ENCODE data around the gene FGD6. TPM values are rescaled to one million over a fixed set of nuclear protein-coding genes. Genes with fewer than 3 reads are reported as not detected.

FGD6 gene
- total RNA-seq, 1 experiment from 2014 or later: 18.2 TPM

DNA sequence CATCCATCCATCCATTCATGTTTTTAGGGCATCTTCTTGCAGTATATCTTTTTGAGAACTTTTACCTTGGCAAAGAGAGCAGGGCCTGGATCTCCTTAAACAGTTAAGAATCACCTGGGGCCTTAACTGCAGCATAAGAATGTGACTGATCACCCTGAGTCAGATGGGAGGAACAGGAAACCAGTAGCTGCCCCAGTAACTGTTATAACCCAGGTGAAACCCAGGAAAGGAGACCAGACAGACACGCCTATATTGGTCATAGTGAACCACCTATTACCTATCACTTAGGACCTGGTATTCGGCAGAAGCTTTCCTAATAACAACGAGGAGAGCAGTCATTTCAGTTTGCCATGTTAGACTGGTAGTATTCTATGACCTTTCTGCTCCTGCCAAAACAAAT, 100.5 kb downstream of the FGD6 start:
- Histone ChIP-seq H3K36me3 (ENCODE audit: control insufficient read depth in 1 of 2, insufficient read depth in 2 of 2, low read length in 2 of 2) (peaks cover 0 to 6% of the 10 kb centered on the region in 2 experiments; a peak in 1 of 4 replicates), H3K4me2 (ENCODE audit: low read length) (peak overlapping the region; percentile 56), H3K79me2 (ENCODE audit: insufficient read depth, low read length) (no peaks in the 10 kb centered on the region), H3K4me1 (ENCODE audit: control insufficient read depth in 1 of 2, insufficient read depth in 2 of 2, low read length in 2 of 2) (peaks cover 9 to 49% of the 10 kb centered on the region in 2 experiments), H3K27ac (ENCODE audit: low read depth, low read length) (peak overlapping the region; percentile 13; the same call in 1 of the 2 replicates), H3K9me3 (ENCODE audit: control insufficient read depth in 1 of 2, insufficient read depth in 1 of 2, low read depth in 1 of 2, low read length in 2 of 2) (no peaks in the 10 kb centered on the region), H3K9ac (ENCODE audit: low read length) (peak overlapping the region; percentile 47), H4K20me1 (ENCODE audit: insufficient read depth) (no peaks in the 10 kb centered on the region), H3K9me2 (ENCODE audit: insufficient read depth) (no peaks in the 10 kb centered on the region), H3K4me3 (replicated peaks in 1 of 2; ENCODE audit: low read depth in 1 of 2, low read length in 2 of 2) (peak overlapping the region in 1 of 2 experiments; percentile 23; a peak in 2 of 4 replicates), H2AFZ (ENCODE audit: low read depth, low read length, poor library complexity, severe bottlenecking) (no peak overlapping the region), H3K27me3 (ENCODE audit: insufficient read depth, low read length) (no peaks in the 10 kb centered on the region)
- ATAC-seq (peak; percentile 89), DNase-seq (ENCODE audit: low read depth, low spot score) (peak; percentile 82)
- ChIA-PET POLR2A (interaction anchor here (0.5 to 1.5 kb wide), 4 partner anchors 31 to 418 kb away, joined by 3 to 6 read pairs (median 6); partner anchors contain the start of genes FGD6 and VEZT), CTCF (interaction anchor here (0.7 to 2.5 kb wide), 15 partner anchors 8 to 458 kb away, joined by 4 to 38 read pairs (median 5); partner anchors contain the start of genes FGD6, NR2C1 and VEZT), RAD21 (ENCODE audit: low non-redundant PET in 1 of 2, low total read pairs in 2 of 2, uncharacterized antibody in 2 of 2, unreplicated experiment in 2 of 2) (interaction anchor here (0.6 to 2.0 kb wide), 7 partner anchors 101 to 418 kb away, joined by 3 to 19 read pairs (median 12); partner anchors contain the start of genes FGD6 (in 2 of the 2) and VEZT (in 2 of the 2))
- TF ChIP-seq EGR1 (IDR thresholded peaks at IDR 0.05; ENCODE audit: low read depth) (no peak), ZFX (IDR thresholded peaks at IDR 0.05) (no peak), POLR2AphosphoS5 (IDR thresholded peaks at IDR 0.05; ENCODE audit: low read depth, low read length) (peak; percentile 41; the same call in 1 of the 2 replicates), RAD21 (IDR thresholded peaks at IDR 0.05; ENCODE audit: low read depth) (no peak), SP1 (IDR thresholded peaks at IDR 0.05; ENCODE audit: low read depth) (peak; percentile 81), TCF7L2 (IDR thresholded peaks at IDR 0.05; ENCODE audit: borderline replicate concordance, extremely low read depth, insufficient read depth, insufficient read length) (no peak), FOSL1 (IDR thresholded peaks at IDR 0.05; ENCODE audit: low read depth) (peak; percentile 75), CBX3 (IDR thresholded peaks at IDR 0.05; ENCODE audit: low read depth) (no peak), YY1 (IDR thresholded peaks at IDR 0.05; ENCODE audit: extremely low read depth, insufficient replicate concordance, low read depth, low read length) (no peak), EZH2phosphoT487 (IDR thresholded peaks at IDR 0.05; ENCODE audit: borderline replicate concordance) (no peak), SIN3A (IDR thresholded peaks at IDR 0.05; ENCODE audit: low read depth) (peak; percentile 64; the same call in 1 of the 2 replicates), ELF1 (IDR thresholded peaks at IDR 0.05; ENCODE audit: borderline replicate concordance, low read depth) (no peak), CEBPB (IDR thresholded peaks at IDR 0.05; ENCODE audit: low read depth) (peak; percentile 58), ZNF274 (IDR thresholded peaks at IDR 0.05; ENCODE audit: low read depth, low read length) (no peak), POLR2A (IDR thresholded peaks at IDR 0.05; ENCODE audit: borderline replicate concordance, extremely low read depth, insufficient read depth, insufficient read length) (no peak), EZH2 (IDR thresholded peaks at IDR 0.05) (no peak), JUND (IDR thresholded peaks at IDR 0.05) (peak; percentile 65)
- TF ChIP-seq, protein P1, sequence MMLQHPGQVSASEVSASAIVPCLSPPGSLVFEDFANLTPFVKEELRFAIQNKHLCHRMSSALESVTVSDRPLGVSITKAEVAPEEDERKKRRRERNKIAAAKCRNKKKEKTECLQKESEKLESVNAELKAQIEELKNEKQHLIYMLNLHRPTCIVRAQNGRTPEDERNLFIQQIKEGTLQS (IDR thresholded peaks at IDR 0.05): no peak
- TF ChIP-seq, protein P2, sequence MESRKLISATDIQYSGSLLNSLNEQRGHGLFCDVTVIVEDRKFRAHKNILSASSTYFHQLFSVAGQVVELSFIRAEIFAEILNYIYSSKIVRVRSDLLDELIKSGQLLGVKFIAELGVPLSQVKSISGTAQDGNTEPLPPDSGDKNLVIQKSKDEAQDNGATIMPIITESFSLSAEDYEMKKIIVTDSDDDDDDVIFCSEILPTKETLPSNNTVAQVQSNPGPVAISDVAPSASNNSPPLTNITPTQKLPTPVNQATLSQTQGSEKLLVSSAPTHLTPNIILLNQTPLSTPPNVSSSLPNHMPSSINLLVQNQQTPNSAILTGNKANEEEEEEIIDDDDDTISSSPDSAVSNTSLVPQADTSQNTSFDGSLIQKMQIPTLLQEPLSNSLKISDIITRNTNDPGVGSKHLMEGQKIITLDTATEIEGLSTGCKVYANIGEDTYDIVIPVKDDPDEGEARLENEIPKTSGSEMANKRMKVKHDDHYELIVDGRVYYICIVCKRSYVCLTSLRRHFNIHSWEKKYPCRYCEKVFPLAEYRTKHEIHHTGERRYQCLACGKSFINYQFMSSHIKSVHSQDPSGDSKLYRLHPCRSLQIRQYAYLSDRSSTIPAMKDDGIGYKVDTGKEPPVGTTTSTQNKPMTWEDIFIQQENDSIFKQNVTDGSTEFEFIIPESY (IDR thresholded peaks at IDR 0.05; ENCODE audit: extremely low read depth, insufficient replicate concordance, low read length): peak; percentile 18
- TF ChIP-seq, protein P3, sequence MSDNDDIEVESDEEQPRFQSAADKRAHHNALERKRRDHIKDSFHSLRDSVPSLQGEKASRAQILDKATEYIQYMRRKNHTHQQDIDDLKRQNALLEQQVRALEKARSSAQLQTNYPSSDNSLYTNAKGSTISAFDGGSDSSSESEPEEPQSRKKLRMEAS (IDR thresholded peaks at IDR 0.05): peak; percentile 42; the same call in 1 of the 2 replicates
- TF ChIP-seq, protein P4, sequence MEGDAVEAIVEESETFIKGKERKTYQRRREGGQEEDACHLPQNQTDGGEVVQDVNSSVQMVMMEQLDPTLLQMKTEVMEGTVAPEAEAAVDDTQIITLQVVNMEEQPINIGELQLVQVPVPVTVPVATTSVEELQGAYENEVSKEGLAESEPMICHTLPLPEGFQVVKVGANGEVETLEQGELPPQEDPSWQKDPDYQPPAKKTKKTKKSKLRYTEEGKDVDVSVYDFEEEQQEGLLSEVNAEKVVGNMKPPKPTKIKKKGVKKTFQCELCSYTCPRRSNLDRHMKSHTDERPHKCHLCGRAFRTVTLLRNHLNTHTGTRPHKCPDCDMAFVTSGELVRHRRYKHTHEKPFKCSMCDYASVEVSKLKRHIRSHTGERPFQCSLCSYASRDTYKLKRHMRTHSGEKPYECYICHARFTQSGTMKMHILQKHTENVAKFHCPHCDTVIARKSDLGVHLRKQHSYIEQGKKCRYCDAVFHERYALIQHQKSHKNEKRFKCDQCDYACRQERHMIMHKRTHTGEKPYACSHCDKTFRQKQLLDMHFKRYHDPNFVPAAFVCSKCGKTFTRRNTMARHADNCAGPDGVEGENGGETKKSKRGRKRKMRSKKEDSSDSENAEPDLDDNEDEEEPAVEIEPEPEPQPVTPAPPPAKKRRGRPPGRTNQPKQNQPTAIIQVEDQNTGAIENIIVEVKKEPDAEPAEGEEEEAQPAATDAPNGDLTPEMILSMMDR (IDR thresholded peaks at IDR 0.05 in 2 of 3, conservative IDR thresholded peaks at IDR 0.05 in 1 of 3; ENCODE audit: borderline replicate concordance in 1 of 3, insufficient read depth in 1 of 3, low read depth in 2 of 3, low read length in 2 of 3): no peak
- no TSS peak for BruUV-seq (replicated peaks)
- intact Hi-C loops (cut with micrococcal nuclease): loop anchor here (1.0 to 10.0 kb wide), 5 partner anchors 86 to 572 kb away; partner anchors contain the start of genes FGD6 and VEZT
